ENCODE results near the gene RBM18.
A peak's percentile ranks its signal among the peaks of the same experiment; 100 is the strongest.

RBM18 gene

GRCh38 chr9:122214507-122214906, 50.1 kb downstream of the RBM18 start:
- Histone ChIP-seq H2AFZ (ENCODE audit: low read length, unreplicated experiment) (no peak overlapping the region), H3K4me3 (ENCODE audit: low read depth, low read length) (peak overlapping the region; percentile 67), H3K36me3 (ENCODE audit: insufficient read depth, low read length) (no peaks in the 10 kb centered on the region), H3K79me2 (ENCODE audit: control insufficient read depth, insufficient read depth, low read length, unreplicated experiment) (no peaks in the 10 kb centered on the region), H3K27ac (ENCODE audit: low read depth, low read length) (no peak overlapping the region), H3K27me3 (ENCODE audit: insufficient read depth, low read length) (peaks cover 55% of the 10 kb centered on the region), H3K4me1 (ENCODE audit: control insufficient read depth, insufficient read depth, low read length, unreplicated experiment) (peaks cover 18% of the 10 kb centered on the region)

GRCh38 chr9:122213589-122214413, 50.8 kb downstream of the RBM18 start:
- H3K27me3 ChIP-seq (ENCODE audit: insufficient read depth, low read length) = peaks cover 48% of the 10 kb centered on the region
- H3K4me1 ChIP-seq (ENCODE audit: control insufficient read depth, insufficient read depth, low read length, unreplicated experiment) = peaks cover 13% of the 10 kb centered on the region
- no peaks in the 10 kb centered on the region for H3K36me3 ChIP-seq (ENCODE audit: insufficient read depth, low read length)
- H3K27ac ChIP-seq (ENCODE audit: low read depth, low read length) = no peak overlapping the region
- peak overlapping the region; percentile 67 for H3K4me3 ChIP-seq (ENCODE audit: low read depth, low read length)
- H3K79me2 ChIP-seq (ENCODE audit: control insufficient read depth, insufficient read depth, low read length, unreplicated experiment) = no peaks in the 10 kb centered on the region
- peak overlapping the region; percentile 84 for H2AFZ ChIP-seq (ENCODE audit: low read length, unreplicated experiment)

- Histone ChIP-seq H3K27me3 (ENCODE audit: insufficient read depth, low read length) (peaks cover 42% of the 10 kb centered on the region), H3K4me3 (ENCODE audit: low read depth, low read length) (peak overlapping the region; percentile 67), H2AFZ (ENCODE audit: low read length, unreplicated experiment) (peak overlapping the region; percentile 84), H3K4me1 (ENCODE audit: control insufficient read depth, insufficient read depth, low read length, unreplicated experiment) (peaks cover 9% of the 10 kb centered on the region), H3K27ac (ENCODE audit: low read depth, low read length) (no peak overlapping the region), H3K79me2 (ENCODE audit: control insufficient read depth, insufficient read depth, low read length, unreplicated experiment) (no peaks in the 10 kb centered on the region), H3K36me3 (ENCODE audit: insufficient read depth, low read length) (no peaks in the 10 kb centered on the region)
Observed at GRCh38 chr9:122213102-122213588, 51.5 kb downstream of the RBM18 start.

- H3K4me1 ChIP-seq (ENCODE audit: control insufficient read depth, insufficient read depth, low read length, unreplicated experiment) = peaks cover 5% of the 10 kb centered on the region
- peaks cover 42% of the 10 kb centered on the region for H3K27me3 ChIP-seq (ENCODE audit: insufficient read depth, low read length)
- H3K79me2 ChIP-seq (ENCODE audit: control insufficient read depth, insufficient read depth, low read length, unreplicated experiment) = no peaks in the 10 kb centered on the region
- H3K4me3 ChIP-seq (ENCODE audit: low read depth, low read length) = no peak overlapping the region
- H3K27ac ChIP-seq (ENCODE audit: low read depth, low read length) = no peak overlapping the region
- no peak overlapping the region for H2AFZ ChIP-seq (ENCODE audit: low read length, unreplicated experiment)
- no peaks in the 10 kb centered on the region for H3K36me3 ChIP-seq (ENCODE audit: insufficient read depth, low read length)
Observed at GRCh38 chr9:122212473-122213004, 52.1 kb downstream of the RBM18 start.

GRCh38 chr9:122209451-122209850, 55.2 kb downstream of the RBM18 start:
- Histone ChIP-seq H3K4me3 (ENCODE audit: low read depth, low read length) (no peak overlapping the region), H3K27me3 (ENCODE audit: insufficient read depth, low read length) (peaks cover 28% of the 10 kb centered on the region), H3K27ac (ENCODE audit: low read depth, low read length) (no peak overlapping the region), H3K4me1 (ENCODE audit: control insufficient read depth, insufficient read depth, low read length, unreplicated experiment) (peaks cover 17% of the 10 kb centered on the region), H3K79me2 (ENCODE audit: control insufficient read depth, insufficient read depth, low read length, unreplicated experiment) (no peaks in the 10 kb centered on the region), H2AFZ (ENCODE audit: low read length, unreplicated experiment) (no peak overlapping the region), H3K36me3 (ENCODE audit: insufficient read depth, low read length) (no peaks in the 10 kb centered on the region)

GRCh38 chr9:122207096-122207495, 57.5 kb downstream of the RBM18 start:
- peaks cover 10% of the 10 kb centered on the region for H3K27me3 ChIP-seq (ENCODE audit: insufficient read depth, low read length)
- H3K27ac ChIP-seq (ENCODE audit: low read depth, low read length) = no peak overlapping the region
- no peaks in the 10 kb centered on the region for H3K79me2 ChIP-seq (ENCODE audit: control insufficient read depth, insufficient read depth, low read length, unreplicated experiment)
- peaks cover 15% of the 10 kb centered on the region for H3K4me1 ChIP-seq (ENCODE audit: control insufficient read depth, insufficient read depth, low read length, unreplicated experiment)
- no peaks in the 10 kb centered on the region for H3K36me3 ChIP-seq (ENCODE audit: insufficient read depth, low read length)
- H3K4me3 ChIP-seq (ENCODE audit: low read depth, low read length) = no peak overlapping the region
- H2AFZ ChIP-seq (ENCODE audit: low read length, unreplicated experiment) = no peak overlapping the region

- Histone ChIP-seq H3K79me2 (ENCODE audit: control insufficient read depth, insufficient read depth, low read length, unreplicated experiment) (no peaks in the 10 kb centered on the region), H3K27ac (ENCODE audit: low read depth, low read length) (no peak overlapping the region), H3K36me3 (ENCODE audit: insufficient read depth, low read length) (no peaks in the 10 kb centered on the region), H2AFZ (ENCODE audit: low read length, unreplicated experiment) (no peak overlapping the region), H3K27me3 (ENCODE audit: insufficient read depth, low read length) (peaks cover 3% of the 10 kb centered on the region), H3K4me1 (ENCODE audit: control insufficient read depth, insufficient read depth, low read length, unreplicated experiment) (peaks cover 22% of the 10 kb centered on the region), H3K4me3 (ENCODE audit: low read depth, low read length) (no peak overlapping the region)
Observed at GRCh38 chr9:122206118-122207046, 58.3 kb downstream of the RBM18 start.

- H3K36me3 ChIP-seq (ENCODE audit: insufficient read depth, low read length) = no peaks in the 10 kb centered on the region
- H3K4me1 ChIP-seq (ENCODE audit: control insufficient read depth, insufficient read depth, low read length, unreplicated experiment) = peaks cover 28% of the 10 kb centered on the region
- no peaks in the 10 kb centered on the region for H3K79me2 ChIP-seq (ENCODE audit: control insufficient read depth, insufficient read depth, low read length, unreplicated experiment)
- no peak overlapping the region for H3K27ac ChIP-seq (ENCODE audit: low read depth, low read length)
- H3K27me3 ChIP-seq (ENCODE audit: insufficient read depth, low read length) = no peaks in the 10 kb centered on the region
- no peak overlapping the region for H2AFZ ChIP-seq (ENCODE audit: low read length, unreplicated experiment)
- no peak overlapping the region for H3K4me3 ChIP-seq (ENCODE audit: low read depth, low read length)
Observed at GRCh38 chr9:122205176-122205575, 59.5 kb downstream of the RBM18 start.

- Histone ChIP-seq H2AFZ (ENCODE audit: low read length, unreplicated experiment) (no peak overlapping the region), H3K27me3 (ENCODE audit: insufficient read depth, low read length) (no peaks in the 10 kb centered on the region), H3K27ac (ENCODE audit: low read depth, low read length) (no peak overlapping the region)
Observed at GRCh38 chr9:122204491-122204890, 60.1 kb downstream of the RBM18 start.

GRCh38 chr9:122204055-122204454, 60.6 kb downstream of the RBM18 start:
- Histone ChIP-seq H2AFZ (ENCODE audit: low read length, unreplicated experiment) (no peak overlapping the region), H3K27ac (ENCODE audit: low read depth, low read length) (no peak overlapping the region), H3K36me3 (ENCODE audit: insufficient read depth, low read length) (no peaks in the 10 kb centered on the region), H3K79me2 (ENCODE audit: control insufficient read depth, insufficient read depth, low read length, unreplicated experiment) (no peaks in the 10 kb centered on the region), H3K4me3 (ENCODE audit: low read depth, low read length) (no peak overlapping the region), H3K27me3 (ENCODE audit: insufficient read depth, low read length) (no peaks in the 10 kb centered on the region), H3K4me1 (ENCODE audit: control insufficient read depth, insufficient read depth, low read length, unreplicated experiment) (peaks cover 28% of the 10 kb centered on the region)

More at GRCh38 chr9:122204491-122204890, 60.1 kb downstream of the RBM18 start:
- Histone ChIP-seq H3K36me3 (ENCODE audit: insufficient read depth, low read length) (no peaks in the 10 kb centered on the region), H3K4me3 (ENCODE audit: low read depth, low read length) (no peak overlapping the region), H3K4me1 (ENCODE audit: control insufficient read depth, insufficient read depth, low read length, unreplicated experiment) (peaks cover 28% of the 10 kb centered on the region), H3K79me2 (ENCODE audit: control insufficient read depth, insufficient read depth, low read length, unreplicated experiment) (no peaks in the 10 kb centered on the region)

Data from ACC112 (cell line).